ENCODE data around the gene TAF4.
"Not testable (repeated sequence)": the region's sequence is repeated elsewhere in the genome, so short reads cannot be mapped to it uniquely, and the experiment has no call there.

Gene TAF4

DNA sequence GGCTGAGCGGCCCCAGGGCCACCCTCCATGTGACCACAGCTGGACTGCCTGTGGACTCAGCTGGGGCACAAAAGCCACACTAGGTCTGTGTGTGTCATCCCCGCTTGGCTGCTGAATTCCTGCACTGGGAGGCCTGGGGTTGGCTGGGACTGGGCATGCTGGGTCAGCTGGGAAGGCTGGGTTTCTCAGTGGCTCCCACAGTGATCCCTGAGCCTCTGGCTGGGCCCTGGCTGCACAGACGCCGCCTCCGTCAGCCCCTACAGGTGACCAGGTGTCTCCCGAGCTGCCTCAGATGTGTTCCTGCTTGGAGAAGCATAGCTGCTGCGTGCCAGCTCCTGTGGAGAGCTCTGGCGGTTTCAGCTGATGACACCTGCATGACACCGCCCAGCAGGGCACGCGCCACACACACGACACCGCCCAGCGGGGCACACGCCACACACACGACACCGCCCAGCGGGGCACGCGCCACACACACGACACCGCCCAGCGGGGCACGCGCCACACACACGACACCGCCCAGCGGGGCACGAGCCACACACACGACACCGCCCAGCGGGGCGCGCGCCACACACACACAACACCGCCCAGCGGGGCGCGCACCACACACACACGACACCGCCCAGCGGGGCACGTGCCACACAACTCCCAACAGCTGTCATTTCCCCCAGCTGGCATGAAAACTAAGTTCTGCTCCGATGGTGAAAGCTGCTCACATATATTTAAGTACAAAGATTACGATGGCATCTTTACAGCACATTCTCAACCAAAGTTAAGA, 88.8 kb downstream of the TAF4 start:
- DNase-seq (ENCODE audit: low read depth) = no peak

DNA sequence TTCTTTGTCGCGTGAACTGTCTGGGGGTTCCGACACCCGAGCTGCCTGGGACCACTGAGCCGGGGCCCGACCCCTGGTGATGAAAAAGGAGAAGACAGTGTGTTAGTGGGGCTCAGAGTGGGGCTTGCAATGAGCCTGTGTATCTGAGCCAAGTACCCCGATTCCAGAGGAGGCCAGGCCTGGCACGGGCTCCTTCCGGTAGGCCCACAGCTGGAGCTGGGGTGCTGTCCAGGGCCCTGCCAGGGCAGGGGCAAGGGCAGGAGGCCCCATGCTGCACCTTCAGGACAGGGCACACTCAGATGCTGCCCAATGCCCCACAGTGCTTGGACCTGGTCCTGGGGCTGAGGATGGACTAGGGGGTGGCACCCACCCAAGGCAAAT, 89.4 kb downstream of the TAF4 start:
- no peak for DNase-seq (ENCODE audit: low read depth)

- DNase-seq (ENCODE audit: low read depth) = no peak
Observed at GRCh38 chr20:61975407-61976129, 90.1 kb downstream of the TAF4 start.

DNA sequence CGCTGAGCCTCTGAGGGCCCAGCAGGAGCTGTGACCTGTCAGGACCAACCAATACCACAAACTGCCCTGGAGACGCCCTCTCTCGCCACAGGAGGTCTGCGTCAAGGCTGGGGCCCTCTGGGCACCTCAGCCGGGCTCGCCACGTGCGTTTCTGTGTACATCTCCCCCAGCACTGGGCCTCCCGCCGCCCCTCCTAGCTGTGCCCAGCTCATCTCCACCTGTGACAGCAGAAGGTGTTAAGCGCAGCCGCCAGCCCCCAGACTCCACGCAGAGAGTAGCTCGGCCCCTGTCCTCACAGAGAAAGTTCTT, 91.4 kb downstream of the TAF4 start:
- DNase-seq (ENCODE audit: low read depth) = no peak

GRCh38 chr20:61973515-61974356, 91.9 kb downstream of the TAF4 start:
- no peak for DNase-seq (ENCODE audit: low read depth)

- DNase-seq (ENCODE audit: low read depth) = no peak
Observed at GRCh38 chr20:61972636-61973508, 92.8 kb downstream of the TAF4 start.

DNA sequence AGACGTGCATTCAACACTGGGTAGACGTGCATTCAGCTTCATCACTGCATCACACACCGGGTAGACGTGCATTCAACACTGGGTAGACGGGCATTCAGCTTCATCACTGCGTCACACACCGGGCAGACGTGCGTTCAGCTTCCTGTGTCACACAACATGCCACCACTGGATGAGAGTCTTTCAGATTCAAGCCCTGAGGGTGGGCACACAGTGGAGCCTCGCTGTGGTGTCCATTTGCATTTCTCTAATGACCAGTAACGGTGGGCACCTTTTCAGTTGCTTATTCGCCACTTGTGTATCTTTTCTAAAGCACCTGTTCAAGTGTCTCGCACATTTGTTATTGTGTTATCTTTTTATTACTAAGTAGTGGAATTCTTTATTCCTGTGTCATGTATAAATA, 94.1 kb downstream of the TAF4 start:
- DNase-seq (ENCODE audit: low read depth) = not testable (repeated sequence)

DNA sequence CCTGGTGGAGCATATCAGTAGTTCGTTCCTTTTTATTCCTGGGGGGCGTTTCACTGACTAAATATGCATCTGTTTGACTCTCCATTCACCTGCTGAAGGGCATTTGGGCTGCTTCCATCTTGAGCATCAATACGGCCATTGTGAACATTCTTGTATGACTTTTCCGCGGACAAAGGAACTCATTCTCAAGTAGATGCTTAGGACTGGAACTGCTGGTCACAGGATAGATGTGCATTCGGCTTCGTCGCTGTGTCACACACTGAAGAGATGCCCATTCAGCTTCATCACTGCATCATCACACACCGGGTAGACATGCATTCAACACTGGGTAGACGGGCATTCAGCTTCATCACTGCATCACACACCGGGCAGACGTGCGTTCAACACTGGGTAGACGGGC, 95.3 kb downstream of the TAF4 start:
- no peak for DNase-seq (ENCODE audit: low read depth)

DNA sequence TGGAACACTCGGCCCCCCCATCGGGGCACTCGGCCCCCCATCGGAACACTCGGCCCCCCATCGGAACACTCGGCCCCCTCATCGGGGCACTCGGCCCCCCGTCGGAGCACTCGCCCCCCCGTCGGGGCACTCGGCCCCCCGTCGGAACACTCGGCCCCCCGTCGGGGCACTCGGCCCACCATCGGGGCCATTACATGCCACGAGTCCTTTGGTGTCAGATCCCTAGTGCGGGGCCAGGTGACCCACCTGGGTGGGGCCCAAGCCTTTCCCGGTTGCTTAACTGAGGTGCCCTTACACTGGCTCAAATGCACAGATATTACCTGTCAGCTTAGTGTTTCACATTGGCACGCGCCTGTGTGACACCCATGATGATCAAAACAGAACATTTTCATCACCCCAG, 95.9 kb downstream of the TAF4 start:
- DNase-seq (ENCODE audit: low read depth) = no peak

GRCh38 chr20:61968932-61969331, 96.7 kb downstream of the TAF4 start:
- DNase-seq (ENCODE audit: low read depth) = no peak

DNA sequence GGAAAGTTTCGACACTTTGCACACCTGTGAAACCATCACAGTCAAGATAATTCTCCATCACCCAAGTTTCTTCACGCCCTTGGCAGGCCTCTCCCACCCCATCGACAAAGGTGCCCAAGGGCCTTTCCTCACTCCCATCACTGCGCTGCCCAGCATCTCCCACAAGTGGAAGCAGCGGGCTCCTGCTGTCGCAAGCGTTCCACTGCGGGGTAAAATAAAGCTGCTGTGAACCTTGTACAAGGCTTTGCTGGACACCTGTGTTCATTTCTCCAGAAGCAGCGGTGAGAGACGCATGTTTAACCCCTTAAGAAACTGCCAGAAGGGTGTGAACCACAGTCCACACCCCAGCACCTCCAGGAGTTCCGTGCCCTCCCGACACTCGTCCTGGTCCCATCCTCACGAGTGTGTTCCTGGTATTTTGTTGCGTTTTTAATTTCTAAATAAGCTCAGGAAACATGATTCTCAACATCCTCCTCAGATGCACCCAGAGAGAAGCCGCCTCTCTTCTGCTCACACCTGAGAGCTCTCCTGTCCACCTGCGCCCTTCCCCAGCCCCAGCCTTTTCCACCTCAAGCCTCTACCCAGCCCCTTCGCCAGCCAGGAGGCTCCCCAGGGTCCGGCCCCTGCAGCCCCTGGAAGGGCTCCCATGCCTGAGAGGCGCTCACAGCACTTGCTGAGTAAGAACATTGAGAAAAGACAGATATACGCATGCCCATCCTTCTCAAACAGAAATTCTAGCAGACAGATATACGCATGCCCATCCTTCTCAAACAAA, 97.5 kb downstream of the TAF4 start:
- no peak for DNase-seq (ENCODE audit: low read depth)

DNA sequence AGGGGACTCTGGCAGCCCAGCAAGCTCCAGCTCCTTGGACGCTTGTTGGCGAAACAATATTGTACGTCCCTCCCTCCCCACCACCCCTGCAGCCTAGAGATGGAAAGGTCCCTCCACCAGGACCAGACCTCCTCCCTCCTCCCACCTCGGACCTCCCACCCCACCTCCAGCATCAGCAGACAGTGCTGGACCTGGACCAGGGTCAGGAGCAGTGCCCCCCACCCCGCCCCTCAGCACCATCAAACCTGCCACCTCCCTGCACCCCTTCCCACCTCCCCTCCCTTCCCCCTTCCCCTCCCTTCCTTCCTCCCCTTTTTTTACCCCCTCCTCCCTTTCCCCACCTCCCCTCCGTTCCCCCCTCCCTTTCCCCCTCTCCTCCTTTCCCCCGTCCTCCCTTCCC, 98.4 kb downstream of the TAF4 start:
- no peak for DNase-seq (ENCODE audit: low read depth)

- DNase-seq (ENCODE audit: low read depth) = no peak
Observed at GRCh38 chr20:61966492-61967244, 99.0 kb downstream of the TAF4 start.

DNA sequence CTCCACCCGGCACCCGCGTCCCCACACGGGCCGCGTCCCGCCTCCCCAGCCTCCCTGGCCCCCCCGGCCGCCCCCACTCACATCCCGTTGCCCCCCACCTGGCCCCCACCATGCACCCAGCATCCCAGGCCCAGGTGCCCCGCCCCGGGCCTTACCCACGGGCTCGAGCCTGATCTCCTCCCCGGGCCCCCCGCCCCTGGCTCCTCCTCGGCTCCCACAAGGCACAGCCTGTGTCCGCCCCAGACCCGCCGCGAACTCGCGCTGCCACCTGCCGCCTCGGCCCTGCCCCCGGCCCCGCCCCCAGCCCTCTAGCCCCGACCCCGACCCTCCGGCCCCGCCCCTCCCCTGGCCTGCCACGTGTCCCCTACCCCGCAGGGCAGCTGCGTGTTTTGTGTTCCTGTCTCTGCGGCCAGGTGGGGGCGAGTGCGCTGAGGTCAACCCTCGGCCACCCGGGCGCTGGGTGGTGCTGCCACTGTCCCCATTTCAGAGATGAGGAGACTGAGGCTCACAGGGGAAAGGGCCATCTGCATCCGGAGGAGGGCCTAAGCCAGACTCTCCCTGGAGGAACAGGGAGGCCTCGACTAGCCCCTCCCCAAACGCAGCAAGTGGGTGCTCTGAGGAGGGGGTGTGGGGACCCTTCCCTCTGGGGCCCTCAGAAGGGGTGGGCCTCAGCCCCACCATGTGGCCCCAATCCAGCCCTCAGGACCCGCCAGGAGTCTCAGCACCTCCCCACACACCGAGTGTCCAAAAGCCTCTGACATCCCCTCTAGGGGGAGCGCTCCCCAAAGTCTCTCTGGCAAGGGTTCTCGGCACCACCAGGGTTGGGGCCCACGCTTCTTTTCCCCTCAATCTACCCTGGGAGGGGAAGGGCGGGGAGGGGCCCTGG, 99.8 kb downstream of the TAF4 start:
- no peak for DNase-seq (ENCODE audit: low read depth)

DNA sequence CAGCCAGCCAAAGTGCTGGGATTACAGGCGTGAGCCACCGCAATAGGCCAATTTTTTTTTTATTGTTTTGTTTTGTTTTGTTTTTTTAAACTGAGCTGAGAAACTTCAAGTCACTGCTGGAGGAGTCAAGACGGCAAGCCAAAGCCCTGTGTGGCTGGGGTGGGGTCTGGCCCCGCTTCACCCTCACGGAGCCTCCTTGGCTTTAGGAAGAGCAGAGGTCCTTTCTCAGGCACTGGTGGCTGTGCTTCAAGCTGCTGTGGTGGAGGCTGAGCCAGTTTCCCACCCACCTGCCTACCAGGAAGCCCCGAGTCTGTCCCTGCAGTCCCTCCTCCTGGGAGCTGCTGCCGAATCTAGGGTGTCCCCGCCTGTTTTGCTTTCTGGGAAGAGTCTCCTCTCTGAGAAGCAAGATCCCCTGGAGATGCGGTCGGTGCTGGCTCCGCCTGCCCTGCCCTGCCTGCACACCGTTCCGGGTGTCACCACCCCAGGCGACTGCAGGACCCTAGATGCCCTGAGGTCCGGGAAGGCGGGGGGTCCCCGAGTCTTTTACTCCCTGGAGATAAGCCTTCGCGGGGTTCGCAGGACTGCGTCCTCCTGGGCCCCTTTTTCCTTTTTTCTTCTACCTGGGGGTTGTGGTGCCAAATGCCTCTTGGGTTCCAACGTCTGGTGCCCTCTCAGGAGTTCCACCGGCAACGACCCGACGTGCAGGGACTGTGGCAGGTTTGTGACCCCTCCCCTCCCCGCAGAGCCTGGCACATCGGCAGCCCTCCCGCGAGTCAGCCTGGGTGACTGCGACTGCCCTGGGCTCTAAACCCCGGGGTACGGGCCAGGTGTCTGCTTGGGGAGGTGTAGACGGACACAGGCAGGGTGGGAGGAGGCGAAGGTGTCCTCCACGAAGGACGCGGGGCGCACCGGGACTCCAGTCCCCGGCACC, 100.7 kb downstream of the TAF4 start:
- no peak for DNase-seq (ENCODE audit: low read depth)

DNA sequence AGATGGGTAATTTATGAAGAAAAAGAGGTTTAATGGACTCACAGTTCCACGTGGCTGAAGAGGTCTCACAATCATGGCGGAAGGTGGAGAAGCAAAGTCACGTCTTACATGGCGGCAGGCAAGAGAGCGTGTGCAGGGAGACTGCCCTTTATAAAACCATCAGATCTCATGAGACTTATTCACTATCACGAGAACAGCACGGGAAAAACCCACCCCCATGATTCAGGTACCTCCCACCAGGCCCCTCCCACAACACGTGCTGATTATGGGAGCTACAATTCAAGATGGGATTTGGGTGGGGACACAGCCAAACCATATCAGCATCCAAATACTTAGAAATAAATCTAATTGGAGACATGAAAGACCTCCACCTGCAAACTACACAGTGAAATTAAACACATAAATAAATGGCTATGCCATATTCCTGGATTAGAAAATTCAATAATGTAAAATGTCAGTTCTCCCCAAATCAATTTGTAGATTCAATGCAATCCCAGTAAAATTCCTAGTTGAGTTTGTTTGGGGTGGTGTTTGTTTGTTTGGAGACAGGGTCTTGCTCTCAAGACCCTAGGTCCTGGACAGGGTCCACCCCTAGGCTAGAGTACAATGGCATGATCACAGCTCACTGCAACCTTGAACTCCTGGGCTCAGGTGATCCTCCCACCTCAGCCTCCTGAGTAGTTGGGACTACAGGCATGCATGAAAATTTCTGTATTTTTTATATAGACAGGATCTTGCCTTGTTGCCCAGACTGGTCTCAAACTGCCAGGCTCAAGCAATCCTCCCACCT, 101.6 kb downstream of the TAF4 start:
- DNase-seq (ENCODE audit: low read depth) = no peak

- DNase-seq (ENCODE audit: low read depth) = no peak
Observed at GRCh38 chr20:61963149-61963548, 102.5 kb downstream of the TAF4 start.

Data from HS-27A (cell line).